ENCODE measurements around the gene P2RX2.

Gene P2RX2

GRCh38 chr12:132618683-132619043, at the start of gene P2RX2:
Gene P2RX2 (plus strand): TSS chr12:132618776. CDS start chr12:132618817, 41 bp downstream.
- DNase-seq, result no peak

GRCh38 chr12:132568826-132569480, 49.6 kb upstream of the P2RX2 start:
- DNase-seq, result no peak

DNA sequence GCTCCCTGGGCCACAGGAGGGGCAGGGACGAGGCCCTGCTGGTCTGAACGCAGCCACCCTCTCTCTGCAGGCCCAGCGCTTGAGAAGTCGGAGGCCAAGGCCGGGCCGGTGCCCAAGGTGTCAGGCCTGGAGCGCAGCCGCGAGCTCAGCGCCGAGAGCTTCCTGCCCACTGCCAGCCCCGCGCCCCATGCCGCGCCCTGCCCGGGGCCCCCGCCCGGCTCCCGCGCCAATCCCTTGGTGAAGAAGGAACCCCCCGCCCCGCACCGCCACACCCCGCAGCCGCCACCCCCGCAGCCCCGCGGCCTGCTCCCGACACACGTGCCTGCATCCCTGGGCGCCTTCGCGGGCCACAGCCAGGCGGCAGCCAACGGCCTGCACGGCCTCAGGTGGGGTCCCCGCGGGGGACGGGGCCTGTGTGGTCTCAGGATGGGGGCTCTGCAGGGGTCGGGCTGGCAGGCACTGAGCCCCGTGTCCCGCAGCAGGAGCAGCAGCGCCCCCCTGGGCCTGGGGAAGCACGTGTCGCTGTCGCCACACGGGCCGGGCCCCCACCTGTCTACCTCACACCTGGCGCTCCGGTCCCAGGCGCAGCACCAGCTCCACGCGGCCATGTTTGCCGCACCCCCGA, 48.6 kb upstream of the P2RX2 start:
- DNase-seq, result no peak

DNA sequence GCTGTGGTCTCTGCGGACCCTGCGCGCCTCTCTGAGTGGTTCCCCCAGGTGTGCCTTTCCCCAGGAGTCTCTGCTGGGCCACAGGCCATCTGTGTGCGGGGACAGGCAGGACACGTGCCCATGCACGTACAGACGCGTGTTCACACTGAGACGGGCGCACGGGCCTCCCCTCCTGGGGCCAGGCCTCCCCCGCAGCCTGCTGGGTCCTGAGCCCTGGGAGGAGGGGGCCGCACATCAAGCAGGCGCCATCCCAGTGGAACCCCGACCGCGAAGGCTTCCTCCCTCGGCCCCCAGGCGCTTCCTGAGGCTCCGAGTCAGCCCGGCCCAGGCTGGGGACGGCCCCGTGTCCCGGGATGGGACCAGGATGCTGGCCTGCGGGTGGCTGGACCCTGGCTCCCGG, 47.9 kb upstream of the P2RX2 start:
- no peak for DNase-seq

DNA sequence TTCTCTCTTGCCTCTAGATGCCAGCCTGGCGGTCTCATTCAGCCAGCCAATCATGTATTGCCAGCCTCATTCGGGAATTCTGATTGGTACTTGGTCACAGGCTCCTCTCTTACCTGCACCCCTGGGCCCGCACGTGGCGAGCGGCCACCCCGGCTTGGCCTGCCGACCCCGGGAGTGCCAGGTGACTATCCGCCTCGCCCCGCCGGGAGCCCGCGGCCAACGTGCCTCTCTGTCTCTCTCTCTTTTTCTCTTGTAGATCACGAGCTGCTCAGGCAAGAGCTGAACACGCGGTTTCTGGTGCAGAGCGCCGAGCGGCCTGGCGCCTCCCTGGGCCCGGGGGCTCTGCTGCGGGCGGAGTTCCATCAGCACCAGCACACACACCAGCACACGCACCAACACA, 47.5 kb upstream of the P2RX2 start:
- DNase-seq, result no peak

- DNase-seq, result no peak
These were observed 47.0 kb upstream of the P2RX2 start for GRCh38 chr12:132571598-132571997.

DNA sequence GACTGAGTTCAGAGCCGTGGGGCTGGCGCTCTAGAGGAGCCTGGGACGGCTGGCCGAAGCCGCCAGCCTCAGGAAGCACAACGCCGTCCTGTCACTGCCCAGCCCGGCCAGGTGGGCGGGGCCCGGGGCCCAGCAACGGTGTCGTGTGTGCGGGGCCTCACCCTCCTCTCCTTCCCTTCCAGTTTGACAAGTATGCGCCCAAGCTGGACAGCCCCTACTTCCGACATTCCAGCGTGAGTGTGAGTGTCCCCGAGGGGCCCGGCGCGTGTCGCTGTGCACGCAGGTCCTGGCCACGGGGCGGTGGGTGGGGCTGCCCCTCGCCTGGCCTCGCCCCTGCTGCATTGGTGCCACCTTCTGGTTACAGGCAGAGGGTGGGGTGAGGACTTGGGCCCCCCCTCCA, 46.5 kb upstream of the P2RX2 start:
- no peak for DNase-seq

DNA sequence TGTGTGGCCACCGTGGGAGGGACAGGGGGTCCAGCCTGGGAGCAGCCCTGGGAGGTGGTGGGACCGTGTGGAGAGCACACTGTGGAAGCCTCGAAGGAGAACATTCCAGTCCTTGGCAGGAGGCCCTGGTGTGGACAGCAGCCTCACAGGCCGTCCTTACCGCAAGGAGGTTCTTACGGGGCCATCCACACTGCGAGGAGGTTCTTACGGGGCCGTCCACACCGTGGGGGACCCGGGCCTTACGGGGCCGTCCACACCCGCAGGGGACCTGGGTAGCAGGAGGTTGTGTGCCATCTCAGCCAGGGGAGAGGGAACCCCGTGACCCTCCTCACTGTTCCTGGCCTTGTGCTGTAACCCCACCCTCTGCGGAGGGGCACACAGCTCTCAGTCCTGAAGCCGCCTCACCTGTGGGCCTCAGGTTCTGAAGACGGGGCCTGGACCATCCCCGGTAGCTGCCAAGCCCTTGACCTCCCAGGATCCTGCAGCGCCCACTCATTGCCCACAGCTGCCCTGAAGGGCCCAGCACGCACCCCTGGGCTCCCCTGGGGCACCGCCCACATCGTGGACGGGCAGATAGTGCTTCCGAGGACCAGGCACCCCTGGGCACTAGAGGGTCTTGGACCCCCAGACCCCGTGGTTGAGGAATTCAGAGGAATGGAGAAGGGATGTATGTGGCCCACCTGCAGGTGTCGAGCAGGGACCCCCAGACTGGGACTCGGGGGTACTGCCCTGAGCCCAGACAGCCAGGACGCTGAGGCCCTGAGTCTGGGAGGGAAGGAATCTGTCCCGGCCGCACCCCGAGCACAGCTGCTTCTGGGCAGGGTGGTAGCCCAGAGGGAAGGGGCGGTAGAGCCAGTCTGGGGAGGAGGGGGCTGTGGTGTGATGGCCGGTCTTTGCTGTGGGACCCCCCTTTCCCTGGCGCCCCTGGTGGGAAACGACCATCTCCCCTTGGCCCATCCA, 45.5 kb upstream of the P2RX2 start:
- DNase-seq, result no peak

DNA sequence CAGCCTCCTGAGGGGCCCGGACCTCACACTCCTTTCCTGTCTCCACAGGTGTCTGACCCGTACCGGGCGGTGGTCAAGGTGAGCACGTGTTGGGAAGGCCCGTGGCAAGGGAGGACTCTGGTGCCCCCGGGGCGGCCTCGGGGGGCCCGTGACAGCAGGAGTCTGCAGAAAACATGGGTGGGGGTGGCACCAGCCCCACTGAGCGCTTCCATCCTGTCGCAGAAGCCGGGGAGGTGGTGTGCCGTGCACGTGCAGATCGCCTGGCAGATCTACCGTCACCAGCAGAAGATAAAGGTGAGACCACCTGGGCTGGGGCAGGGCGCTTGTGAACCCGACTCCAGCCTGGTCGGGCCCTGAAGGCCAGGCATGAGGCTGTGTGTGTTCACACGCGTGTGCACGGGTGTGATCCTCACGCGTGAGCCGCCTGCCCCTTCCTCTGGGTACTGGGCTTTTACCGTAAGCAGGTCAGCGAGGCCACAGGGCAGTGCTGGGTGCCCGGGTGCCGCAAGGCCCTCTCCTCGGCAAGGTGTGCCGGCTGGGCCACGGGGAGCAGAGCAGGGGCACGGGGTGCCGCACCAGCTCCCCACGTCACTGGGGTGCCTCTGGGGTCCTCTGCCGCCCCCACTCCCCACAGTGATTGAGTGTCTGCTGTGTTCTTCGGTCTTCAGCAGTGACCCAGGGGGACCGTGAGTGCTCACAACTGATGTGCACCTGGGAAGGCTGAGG, 44.1 kb upstream of the P2RX2 start:
- no peak for DNase-seq

DNA sequence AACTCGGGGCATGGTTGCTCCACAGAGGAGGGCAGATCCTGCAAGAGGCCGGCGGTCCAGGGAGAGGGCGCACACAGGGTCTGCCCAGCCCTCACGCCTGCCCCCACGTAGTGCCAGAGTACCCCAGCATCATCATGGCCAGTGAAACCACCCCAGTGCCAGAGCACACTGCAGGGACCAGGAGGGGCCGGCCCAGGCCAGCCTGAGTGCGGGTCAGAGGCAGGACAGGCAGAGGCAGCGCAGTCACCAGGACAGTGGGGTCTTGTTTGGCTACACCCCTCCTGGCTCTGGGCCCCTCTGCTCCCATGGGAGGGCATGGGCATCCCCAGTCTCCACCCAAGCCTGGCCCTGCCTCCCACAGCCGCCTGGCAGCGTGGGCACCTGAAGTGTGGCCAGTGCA, 42.9 kb upstream of the P2RX2 start:
- DNase-seq, result no peak

DNA sequence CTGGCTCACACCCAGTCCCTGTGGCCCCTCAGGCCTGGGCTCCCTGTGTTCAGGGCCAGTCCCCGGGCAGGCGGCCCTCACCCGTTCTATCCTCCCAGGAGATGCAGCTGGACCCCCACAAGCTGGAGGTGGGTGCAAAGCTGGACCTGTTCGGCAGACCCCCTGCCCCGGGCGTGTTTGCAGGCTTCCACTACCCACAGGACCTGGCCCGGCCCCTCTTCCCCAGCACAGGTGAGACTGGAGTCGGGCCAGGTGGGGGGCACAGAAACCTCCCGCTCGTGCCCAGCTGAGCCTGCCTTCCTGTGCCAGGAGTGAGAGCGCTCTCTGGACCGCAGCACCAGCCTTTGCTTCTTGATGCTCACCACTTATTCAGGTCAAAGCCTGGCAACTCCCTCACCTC, 41.9 kb upstream of the P2RX2 start:
- no peak for DNase-seq

DNA sequence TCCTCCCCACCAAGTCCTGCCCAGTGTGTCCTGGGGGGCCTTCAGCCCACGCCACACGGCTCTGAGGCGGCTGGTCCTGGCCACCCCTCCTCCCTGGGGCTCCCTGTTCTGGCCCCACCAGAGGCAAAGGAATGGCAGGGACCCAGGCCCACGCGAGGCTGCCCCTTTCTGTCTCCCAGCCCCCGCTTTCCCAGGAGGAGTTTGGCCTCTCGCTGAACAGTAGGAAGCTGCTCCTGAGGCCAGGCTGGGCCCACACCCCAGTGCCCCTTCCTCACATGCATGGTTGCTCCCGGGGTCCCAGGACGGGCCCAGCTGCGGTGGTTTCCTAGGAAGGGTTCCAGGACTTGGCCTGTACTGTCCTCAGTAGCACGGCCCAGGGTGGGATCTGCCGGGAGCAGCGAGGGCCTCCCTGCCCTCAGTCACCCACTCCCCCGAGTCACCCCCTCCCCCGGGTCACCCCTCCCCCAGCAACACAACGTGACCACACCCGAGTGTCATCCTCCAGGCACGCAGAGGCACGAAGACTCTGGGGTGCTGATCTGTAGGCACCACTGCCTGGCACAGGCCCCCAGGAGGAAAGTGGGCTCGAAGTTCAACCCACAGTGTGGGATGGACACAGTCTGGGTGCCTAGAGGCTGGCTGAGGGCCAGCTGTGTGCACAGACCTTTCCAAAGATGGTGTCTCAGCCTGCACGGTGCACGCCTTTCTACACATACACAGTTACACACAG, 41.2 kb upstream of the P2RX2 start:
- DNase-seq, result no peak

GRCh38 chr12:132578118-132578517, 40.5 kb upstream of the P2RX2 start:
- DNase-seq, result no peak

DNA sequence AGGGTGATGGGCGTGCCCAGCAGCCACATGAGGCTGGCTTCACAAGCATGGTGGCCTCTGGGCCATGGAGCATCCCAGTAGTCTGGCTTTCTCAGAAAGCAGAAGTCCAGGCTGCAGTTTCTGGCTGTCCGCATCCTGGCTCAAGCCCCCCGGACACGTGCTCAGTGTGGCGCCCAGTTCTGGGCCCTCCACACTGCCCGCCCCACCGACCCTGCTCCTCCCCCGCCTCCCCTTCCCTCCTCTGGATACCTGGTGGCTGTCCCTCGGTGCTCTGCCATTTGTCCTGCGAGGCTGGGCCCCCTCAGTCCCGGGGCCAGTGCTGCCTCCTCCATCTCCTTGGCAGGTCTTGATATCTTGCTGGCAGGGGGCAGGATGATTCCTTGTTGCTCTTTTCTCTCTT, 39.8 kb upstream of the P2RX2 start:
- no peak for DNase-seq

DNA sequence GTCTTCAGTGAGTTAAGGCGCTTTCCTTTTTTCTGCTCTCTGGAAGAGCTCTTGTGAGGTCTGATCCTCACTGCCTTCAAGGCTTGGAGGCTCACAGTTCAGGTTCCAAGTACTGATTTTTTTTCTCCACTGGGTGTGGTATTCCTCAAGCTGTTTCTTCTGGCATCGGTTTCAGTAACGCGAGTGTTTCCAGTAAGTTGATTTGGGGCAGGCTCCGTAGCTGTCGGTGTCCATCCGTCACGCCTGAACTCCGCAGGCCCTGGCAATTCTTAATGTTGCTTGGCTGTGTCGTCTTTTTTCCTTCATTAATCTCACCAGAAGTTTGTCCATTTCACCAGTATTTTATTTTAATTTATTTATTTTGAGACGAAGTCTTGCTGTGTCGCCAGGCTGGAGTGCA, 38.8 kb upstream of the P2RX2 start:
- no peak for DNase-seq

DNA sequence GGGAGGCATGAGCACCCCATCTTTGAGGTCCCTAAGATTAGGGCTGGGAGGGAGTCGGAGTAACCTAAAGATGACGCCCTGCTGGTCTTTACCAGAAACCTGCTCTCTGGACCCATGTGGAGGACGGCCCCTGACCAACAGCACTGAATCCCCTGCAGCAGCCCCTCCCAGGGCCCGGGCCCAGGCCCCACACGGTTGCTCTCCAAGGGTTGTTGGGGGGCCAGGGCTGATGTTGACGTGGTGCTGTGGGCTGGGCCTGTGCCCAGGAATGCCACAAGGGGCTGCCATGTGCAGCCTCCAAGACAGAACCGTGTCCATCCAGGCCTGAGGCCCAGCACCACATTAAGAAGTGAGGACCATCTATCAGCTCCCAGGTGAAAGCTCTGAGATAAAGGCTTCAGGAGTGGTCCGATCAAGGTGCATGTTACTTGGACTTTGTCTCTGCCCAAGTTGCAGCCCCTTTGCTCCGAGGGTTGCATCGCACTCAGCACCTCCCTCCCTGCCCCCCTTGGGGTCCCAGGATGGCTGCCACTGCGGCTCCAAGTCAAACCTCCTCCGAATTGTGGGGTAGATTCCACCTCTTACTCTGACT, 37.8 kb upstream of the P2RX2 start:
- DNase-seq, result no peak

GRCh38 chr12:132581348-132582057, 37.1 kb upstream of the P2RX2 start:
- DNase-seq, result no peak

GRCh38 chr12:132582058-132582420, 36.5 kb upstream of the P2RX2 start:
- no peak for DNase-seq

DNA sequence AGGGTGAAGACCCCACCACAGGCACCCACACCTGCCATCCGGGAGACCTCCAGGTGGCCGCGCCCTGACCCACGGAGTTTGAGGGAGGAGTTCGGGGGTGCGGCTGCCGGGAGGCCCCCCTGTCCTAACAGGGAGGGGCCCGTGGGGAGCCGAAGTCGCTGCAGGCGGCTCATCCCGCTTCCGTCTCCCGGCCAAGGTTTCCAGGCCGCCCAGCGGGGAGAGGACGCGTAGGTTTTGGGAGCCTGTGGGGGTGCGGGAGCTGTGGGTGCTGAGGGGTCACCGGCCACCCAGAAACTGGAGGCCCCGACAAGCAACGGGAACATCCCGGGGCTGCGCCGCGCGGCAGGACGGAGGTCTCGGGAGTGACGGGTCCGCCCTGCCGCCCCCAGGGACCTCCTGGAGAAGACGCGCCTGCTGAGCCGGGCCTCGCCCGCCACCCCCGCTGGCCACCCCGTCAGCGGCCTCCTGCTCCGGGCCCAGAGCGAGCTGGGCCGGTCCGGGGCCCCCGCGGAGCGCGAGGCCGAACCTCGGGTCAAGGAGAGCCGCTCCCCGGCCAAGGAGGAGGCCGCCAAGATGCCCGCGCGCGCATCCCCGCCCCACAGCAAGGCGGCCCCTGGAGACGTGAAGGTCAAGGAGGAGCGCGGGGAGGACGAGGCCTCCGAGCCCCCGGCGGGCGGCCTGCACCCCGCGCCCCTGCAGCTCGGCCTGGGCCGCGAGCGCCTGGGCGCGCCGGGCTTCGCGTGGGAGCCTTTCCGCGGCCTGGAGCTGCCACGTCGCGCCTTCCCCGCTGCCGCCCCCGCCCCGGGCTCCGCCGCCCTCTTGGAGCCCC, 35.8 kb upstream of the P2RX2 start:
- DNase-seq, result no peak

- DNase-seq, result no peak
These were observed 35.2 kb upstream of the P2RX2 start for GRCh38 chr12:132583411-132583710.

- DNase-seq, result no peak
These were observed 34.8 kb upstream of the P2RX2 start for GRCh38 chr12:132583736-132584135.

Measured in stimulated activated CD4-positive, alpha-beta T cell treated with anti-CD3 and anti-CD28 coated beads, Interleukin-1b, Interleukin-23, amount 100 ng/mL, for 48 hours (primary cell).